Transverse colon (tissue), 3 donors: ENCODE data around the gene MEF2A.

ENCODE experiments used
- EP300 ChIP-seq: sonication (generic); formaldehyde crosslinking; IDR thresholded peaks from one replicate; pipeline ENCODE4 v1.6.1; 2017; ENCODE audit warnings: antibody characterized with exemption, low read depth
- POLR2A ChIP-seq: fragments of 450-650 bp; IDR thresholded peaks from one replicate; pipeline ENCODE4 v1.6.1; 2016; ENCODE audit warnings: antibody characterized with exemption, mild to moderate bottlenecking, moderate library complexity
- TF ChIP-seq, protein P1 (sequence below), 5 experiments: fragments of 200-600 bp in 3 of 5; fragments of 450-650 bp in 2 of 5; sonication (generic) in 3 of 5; IDR thresholded peaks; 1 replicate in 2 of 5; 2 replicates in 3 of 5; pipeline ENCODE4 v1.5.1; 2016 to 2017; ENCODE audit warnings: antibody characterized with exemption in 5 of 5, inconsistent platforms in 3 of 5, mild to moderate bottlenecking in 2 of 5, moderate library complexity in 1 of 5

DNA sequence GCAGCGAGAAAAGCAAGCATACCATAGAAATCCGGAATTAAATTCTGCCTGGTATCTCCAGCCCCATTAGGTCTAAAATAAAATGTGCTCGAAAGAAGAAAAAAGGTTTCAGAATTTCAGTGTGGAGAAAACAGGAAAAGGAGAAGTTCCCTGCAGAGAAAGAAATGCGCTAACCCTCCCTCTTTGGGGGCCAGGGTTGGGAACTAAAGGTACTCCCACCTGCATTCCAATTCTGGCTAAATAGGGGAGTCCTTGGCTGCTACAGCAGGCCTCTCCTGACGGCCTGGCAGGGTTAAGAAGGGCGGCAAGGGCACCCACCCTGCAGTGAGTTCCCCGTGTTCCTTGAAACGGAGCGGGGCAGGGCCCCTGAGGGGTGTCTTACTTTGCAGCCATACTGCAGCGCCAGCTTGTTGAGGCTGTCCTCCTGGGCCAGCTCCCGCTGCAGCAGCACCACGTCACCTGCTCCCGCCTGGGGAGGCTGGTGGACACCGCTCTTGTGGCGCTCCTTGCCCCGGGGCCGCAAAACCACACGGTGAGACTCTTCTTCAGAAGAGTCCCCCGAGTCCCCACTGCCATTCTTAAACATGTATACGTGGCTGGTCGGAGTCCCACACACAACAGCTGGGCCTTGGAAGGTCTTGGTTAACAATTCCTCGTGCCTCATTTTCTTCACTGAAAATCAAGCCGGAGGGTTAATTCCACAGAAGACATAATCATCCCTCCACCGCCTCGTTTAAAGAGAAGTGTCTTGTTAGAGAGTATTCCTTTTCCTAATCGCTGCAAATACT lies 165.7 kb downstream of the MEF2A start:
- TF ChIP-seq, protein P1, sequence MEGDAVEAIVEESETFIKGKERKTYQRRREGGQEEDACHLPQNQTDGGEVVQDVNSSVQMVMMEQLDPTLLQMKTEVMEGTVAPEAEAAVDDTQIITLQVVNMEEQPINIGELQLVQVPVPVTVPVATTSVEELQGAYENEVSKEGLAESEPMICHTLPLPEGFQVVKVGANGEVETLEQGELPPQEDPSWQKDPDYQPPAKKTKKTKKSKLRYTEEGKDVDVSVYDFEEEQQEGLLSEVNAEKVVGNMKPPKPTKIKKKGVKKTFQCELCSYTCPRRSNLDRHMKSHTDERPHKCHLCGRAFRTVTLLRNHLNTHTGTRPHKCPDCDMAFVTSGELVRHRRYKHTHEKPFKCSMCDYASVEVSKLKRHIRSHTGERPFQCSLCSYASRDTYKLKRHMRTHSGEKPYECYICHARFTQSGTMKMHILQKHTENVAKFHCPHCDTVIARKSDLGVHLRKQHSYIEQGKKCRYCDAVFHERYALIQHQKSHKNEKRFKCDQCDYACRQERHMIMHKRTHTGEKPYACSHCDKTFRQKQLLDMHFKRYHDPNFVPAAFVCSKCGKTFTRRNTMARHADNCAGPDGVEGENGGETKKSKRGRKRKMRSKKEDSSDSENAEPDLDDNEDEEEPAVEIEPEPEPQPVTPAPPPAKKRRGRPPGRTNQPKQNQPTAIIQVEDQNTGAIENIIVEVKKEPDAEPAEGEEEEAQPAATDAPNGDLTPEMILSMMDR (IDR thresholded peaks at IDR 0.05) = no peak
- TF ChIP-seq POLR2A = no peak
- TF ChIP-seq EP300 = no peak
